K562 (cell line): ENCODE data around the gene TMEM89. TPM values are rescaled to one million over a fixed set of nuclear protein-coding genes. Genes with fewer than 3 reads are reported as not detected.

Experiments
- ARID4B ChIP-seq: sonication (generic); formaldehyde crosslinking; IDR thresholded peaks from 2 replicates; pipeline ENCODE4 v1.8.0; 2022; ENCODE audit warnings: mild to moderate bottlenecking, missing genetic modification reagents
- CBX2 ChIP-seq: fragments of 200-600 bp; sonication (generic); IDR thresholded peaks from one replicate; pipeline ENCODE4 v1.6.1; 2012; ENCODE audit warnings: mild to moderate bottlenecking, low read length, inconsistent platforms; ENCODE audit not compliant: insufficient read depth, poor library complexity, severe bottlenecking
- CBX5 ChIP-seq: IDR thresholded peaks from 2 replicates; pipeline ENCODE4 v1.6.1; 2014; ENCODE audit warnings: low read depth, borderline replicate concordance
- CCNT2 ChIP-seq: IDR thresholded peaks from 2 replicates; pipeline ENCODE4 v1.6.1; 2011; ENCODE audit warnings: borderline replicate concordance, low read depth, mild to moderate bottlenecking, moderate library complexity, mixed read lengths, low read length; ENCODE audit not compliant: insufficient read length; ENCODE audit errors: extremely low read depth
- ELK3 ChIP-seq: fragments of 450-650 bp; formaldehyde crosslinking; IDR thresholded peaks from 2 replicates; pipeline ENCODE4 v1.4.0; 2020; ENCODE audit warnings: mild to moderate bottlenecking
- EWSR1 ChIP-seq: fragments of 450-650 bp; IDR thresholded peaks from 2 replicates; pipeline ENCODE4 v1.6.1; 2018; ENCODE audit warnings: borderline replicate concordance, mild to moderate bottlenecking, low read depth, moderate library complexity; ENCODE audit not compliant: partially characterized antibody
- FOXM1 ChIP-seq, 2 experiments: fragments of 450-650 bp in 1 of 2; sonication (generic) in 1 of 2; formaldehyde crosslinking in 1 of 2; IDR thresholded peaks; 2 replicates each; pipeline versions ENCODE4 v1.6.1 to v1.9.0; 2017 to 2022; ENCODE audit warnings: low read depth in 2 of 2, mild to moderate bottlenecking in 2 of 2, missing genetic modification reagents in 1 of 2, moderate library complexity in 1 of 2
- MED1 ChIP-seq: sonication (generic); formaldehyde crosslinking; IDR thresholded peaks from 2 replicates; pipeline ENCODE4 v1.8.1; 2023; ENCODE audit warnings: missing genetic modification reagents, borderline replicate concordance
- SMAD1 ChIP-seq: fragments of 150-350 bp; IDR thresholded peaks from 2 replicates; pipeline ENCODE4 v1.6.1; 2014; ENCODE audit warnings: low read length, low read depth; ENCODE audit not compliant: partially characterized antibody
- TAF1 ChIP-seq: IDR thresholded peaks from 2 replicates; pipeline ENCODE4 v1.6.1; 2011; ENCODE audit warnings: mild to moderate bottlenecking, low read length, moderate library complexity; ENCODE audit not compliant: insufficient read depth, control insufficient read depth, severe bottlenecking; ENCODE audit errors: extremely low read depth
- ZBTB34 ChIP-seq: fragments of 250-450 bp; sonication (Bioruptor Pico); IDR thresholded peaks from 2 replicates; pipeline ENCODE4 v1.8.0; 2021; ENCODE audit warnings: mild to moderate bottlenecking, moderate library complexity
- ZC3H11A ChIP-seq: IDR thresholded peaks from 2 replicates; pipeline ENCODE4 v1.6.1; 2012; ENCODE audit warnings: low read depth, low read length, improper control_type of control experiment
- ZNF140 ChIP-seq: fragments of 250-450 bp; sonication (Bioruptor Pico); IDR thresholded peaks from 2 replicates; pipeline ENCODE4 v1.8.0; 2021; ENCODE audit warnings: moderate library complexity, mild to moderate bottlenecking, inconsistent platforms
- ZNF165 ChIP-seq: fragments of 250-450 bp; sonication (Bioruptor Pico); IDR thresholded peaks from 2 replicates; pipeline ENCODE4 v1.4.0; 2020; ENCODE audit warnings: borderline replicate concordance
- ZNF316 ChIP-seq: fragments of 450-650 bp; IDR thresholded peaks from 2 replicates; pipeline ENCODE4 v1.6.1; 2016
- polyA plus RNA-seq, 8 experiments: library from polyadenylated mRNA; depleted of rRNA in 4 of 8; stranded (reverse) in 5 of 8; unstranded in 3 of 8; fragments of >200 nt; fragmentation: Nextera tagmentation in 2 of 8; fragmentation: Illumina TruSeq in 1 of 8; extraction: Ambion mirVana in 2 of 8; extraction: Trizol in 1 of 8; gene quantifications; 2 replicates each; pipeline versions ENCODE4 v1.2.1 to v1.2.3, GENCODE V29; 2011 to 2014; ENCODE audit warnings: inconsistent platforms in 1 of 8, missing spikeins in 1 of 8
- total RNA-seq, 7 experiments: library from RNA; depleted of rRNA in 6 of 7; stranded (reverse); fragments of >200 nt in 6 of 7; fragmentation: Illumina TruSeq in 2 of 7; extraction: Trizol in 2 of 7; gene quantifications; 2 replicates each; pipeline versions ENCODE4 v1.2.1 to v1.2.3, GENCODE V29; 2011 to 2021; ENCODE audit warnings: low replicate concordance in 1 of 7
- TF ChIP-seq, protein P1 (sequence below): fragments of 250-450 bp; sonication (Bioruptor Pico); IDR thresholded peaks from 2 replicates; pipeline ENCODE4 v1.5.0; 2022; ENCODE audit warnings: mild to moderate bottlenecking

TMEM89 gene
- total and polyA plus RNA-seq, 9 of the 15 experiments (the other 6 are each of a cell fraction or from before 2014, with no cell fraction given) = not detected

GRCh38 chr3:48663489-48664312 is 42.1 kb upstream of the TMEM89 start (continued):
- TF ChIP-seq CCNT2 = no peak
- no peak for TF ChIP-seq CBX2
- no peak for TF ChIP-seq TAF1
- no peak for TF ChIP-seq ZC3H11A
- no peak for TF ChIP-seq EWSR1
- no peak for TF ChIP-seq ZNF316
- TF ChIP-seq CBX5 = no peak
- no peak for TF ChIP-seq MED1 (CRISPR knock-in tag)
- TF ChIP-seq FOXM1 (IDR thresholded peaks at IDR 0.05; ENCODE audit: low read depth) = no peak
- no peak; the same call in 1 of the 2 replicates for TF ChIP-seq FOXM1 (CRISPR knock-in tag; IDR thresholded peaks at IDR 0.05; ENCODE audit: low read depth)
- TF ChIP-seq SMAD1 = no peak
- no peak for TF ChIP-seq ZBTB34 (CRISPR knock-in tag)
- no peak for TF ChIP-seq ARID4B (CRISPR knock-in tag)
- no peak for TF ChIP-seq ZNF140 (CRISPR knock-in tag)
- no peak for TF ChIP-seq ELK3 (CRISPR knock-in tag)
- TF ChIP-seq, protein P1, sequence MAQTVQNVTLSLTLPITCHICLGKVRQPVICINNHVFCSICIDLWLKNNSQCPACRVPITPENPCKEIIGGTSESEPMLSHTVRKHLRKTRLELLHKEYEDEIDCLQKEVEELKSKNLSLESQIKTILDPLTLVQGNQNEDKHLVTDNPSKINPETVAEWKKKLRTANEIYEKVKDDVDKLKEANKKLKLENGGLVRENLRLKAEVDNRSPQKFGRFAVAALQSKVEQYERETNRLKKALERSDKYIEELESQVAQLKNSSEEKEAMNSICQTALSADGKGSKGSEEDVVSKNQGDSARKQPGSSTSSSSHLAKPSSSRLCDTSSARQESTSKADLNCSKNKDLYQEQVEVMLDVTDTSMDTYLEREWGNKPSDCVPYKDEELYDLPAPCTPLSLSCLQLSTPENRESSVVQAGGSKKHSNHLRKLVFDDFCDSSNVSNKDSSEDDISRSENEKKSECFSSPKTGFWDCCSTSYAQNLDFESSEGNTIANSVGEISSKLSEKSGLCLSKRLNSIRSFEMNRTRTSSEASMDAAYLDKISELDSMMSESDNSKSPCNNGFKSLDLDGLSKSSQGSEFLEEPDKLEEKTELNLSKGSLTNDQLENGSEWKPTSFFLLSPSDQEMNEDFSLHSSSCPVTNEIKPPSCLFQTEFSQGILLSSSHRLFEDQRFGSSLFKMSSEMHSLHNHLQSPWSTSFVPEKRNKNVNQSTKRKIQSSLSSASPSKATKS (CRISPR knock-in tag) = no peak
- no peak for TF ChIP-seq ZNF165 (CRISPR knock-in tag)
